ENCODE data around the gene GALM.

GRCh38 chr2:38711558-38711957, 45.6 kb downstream of the GALM start:
- no peak for TF ChIP-seq PBX3 (IDR thresholded peaks at IDR 0.05)
- TF ChIP-seq FOSB (CRISPR knock-in tag; IDR thresholded peaks at IDR 0.05), result no peak
- no peak for TF ChIP-seq POLR2A (IDR thresholded peaks at IDR 0.05; ENCODE audit: low read length)
- no peak for TF ChIP-seq MYC (IDR thresholded peaks at IDR 0.05; ENCODE audit: borderline replicate concordance, low read length)
- TF ChIP-seq USF2 (IDR thresholded peaks at IDR 0.05), result no peak
- no peak for TF ChIP-seq EP300 (IDR thresholded peaks at IDR 0.05)
- TF ChIP-seq CTCF (IDR thresholded peaks at IDR 0.05), result no peak
- TF ChIP-seq CBX2 (IDR thresholded peaks at IDR 0.05; ENCODE audit: borderline replicate concordance, low read depth), result no peak
- TF ChIP-seq RFX5 (IDR thresholded peaks at IDR 0.05), result no peak
- no peak for TF ChIP-seq SREBF2 (IDR thresholded peaks at IDR 0.05)
- no peak for TF ChIP-seq ELK1 (IDR thresholded peaks at IDR 0.05; ENCODE audit: low read depth, low read length)
